ENCODE data around the gene PDE6H.

The PDE6H gene

DNA sequence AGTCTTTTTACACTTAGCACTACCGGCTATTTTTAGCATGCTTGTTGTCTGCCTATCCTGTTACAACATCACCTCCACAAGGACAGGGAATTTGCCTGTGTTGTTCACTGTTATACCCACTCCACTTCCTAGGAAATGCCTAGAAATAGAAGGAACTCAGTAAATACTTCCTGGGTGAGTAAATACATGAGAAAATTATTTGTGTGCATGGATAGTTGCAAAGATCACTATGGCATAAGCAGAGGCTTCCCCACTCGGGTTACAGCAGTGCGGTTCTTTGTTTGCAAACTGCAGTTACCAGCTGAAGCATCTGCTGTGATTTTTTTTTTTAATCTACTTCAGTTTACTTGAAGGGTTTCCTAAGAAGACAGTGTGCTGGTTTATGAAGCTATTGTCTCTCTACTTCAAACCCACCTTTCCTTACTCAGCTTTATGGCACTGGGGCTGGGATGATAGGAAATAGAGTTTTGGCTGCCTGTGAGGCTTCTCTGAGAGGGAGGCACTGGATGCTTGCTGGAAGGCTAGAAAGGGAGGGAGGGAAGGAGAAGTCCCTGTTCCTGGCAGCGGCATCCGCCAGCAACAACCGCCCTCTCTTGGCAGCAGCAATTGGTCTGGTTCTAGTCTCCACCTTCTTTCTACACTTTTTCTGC is 29.0 kb downstream of the PDE6H start:
- DNase-seq (ENCODE audit: low read depth), result peak; percentile 20

DNA sequence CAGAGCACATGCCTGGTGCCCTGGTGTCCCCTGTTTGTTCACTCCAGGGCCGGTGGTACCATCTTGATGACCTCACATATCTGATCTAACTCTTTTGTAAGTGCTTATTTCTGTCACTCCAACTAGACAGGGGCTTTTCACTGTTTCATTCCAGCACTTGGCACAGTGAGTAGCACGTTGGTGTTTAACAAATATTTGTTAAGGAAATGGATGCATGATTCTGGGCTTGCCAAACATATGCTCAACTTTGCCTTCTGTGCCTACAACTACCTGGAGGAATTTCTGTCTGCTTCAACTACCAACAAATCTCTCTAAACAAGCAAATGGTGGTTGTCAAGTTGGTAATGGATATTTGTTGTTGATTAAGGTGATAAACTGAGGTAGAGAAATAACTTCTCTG is 31.6 kb downstream of the PDE6H start:
- no peak for DNase-seq (ENCODE audit: low read depth)

DNA sequence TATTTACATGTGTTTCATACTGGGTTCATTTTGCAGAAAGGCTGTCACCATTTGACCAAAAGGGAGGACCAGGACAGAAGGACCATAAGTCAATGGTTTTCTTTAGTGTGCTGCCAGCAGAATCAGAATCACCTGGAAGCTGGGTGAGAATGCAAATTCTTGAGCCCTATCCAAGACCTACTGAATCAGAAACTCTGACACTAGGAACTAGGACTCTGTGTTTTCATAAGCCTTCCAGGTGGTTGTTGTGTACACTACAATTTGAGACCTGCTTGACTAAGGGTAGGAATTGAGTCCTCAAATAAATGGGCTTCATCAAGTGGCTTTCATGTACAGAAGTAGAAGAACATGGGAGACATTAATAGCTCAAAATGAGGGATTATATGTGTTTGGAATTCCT is 32.2 kb downstream of the PDE6H start:
- DNase-seq (ENCODE audit: low read depth), result no peak

DNA sequence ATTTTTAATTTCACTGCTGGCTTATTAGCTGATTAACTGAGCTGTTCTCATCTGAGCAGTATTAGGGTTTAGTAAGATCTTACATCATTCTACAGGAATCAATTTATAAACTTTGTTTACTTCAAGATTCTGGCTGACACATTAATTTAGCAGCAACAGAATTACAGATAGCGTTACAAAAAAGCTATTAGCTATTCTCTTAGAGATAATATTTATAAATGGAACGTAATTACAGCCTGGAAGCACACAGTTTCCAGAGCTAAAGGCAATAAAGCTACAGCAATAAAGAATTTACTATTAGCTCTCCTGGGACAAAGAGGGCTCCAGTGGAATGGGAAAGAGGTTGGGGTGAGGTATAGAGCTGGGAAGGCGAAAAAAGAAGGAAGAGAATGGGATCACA is 34.7 kb downstream of the PDE6H start:
- DNase-seq (ENCODE audit: low read depth), result no peak

DNA sequence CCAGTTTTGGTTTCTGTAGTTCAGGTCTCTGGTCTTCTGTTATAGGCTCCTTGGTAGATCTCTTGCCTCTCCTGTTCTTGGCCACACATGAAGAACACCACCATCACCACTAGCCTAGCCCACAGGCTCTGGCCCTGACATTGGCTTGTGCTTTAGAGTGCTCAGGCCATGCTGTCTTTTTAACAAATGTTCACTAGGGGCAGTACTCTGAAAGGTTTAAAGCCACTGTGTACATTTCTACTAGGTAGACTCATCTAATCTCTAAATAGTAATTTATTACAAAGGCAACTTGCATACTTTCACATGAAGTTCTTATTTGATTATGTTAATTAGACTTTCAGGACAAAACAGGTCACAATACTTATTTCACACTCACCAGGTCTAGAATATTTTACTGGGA is 38.3 kb downstream of the PDE6H start:
- no peak for DNase-seq (ENCODE audit: low read depth)

DNA sequence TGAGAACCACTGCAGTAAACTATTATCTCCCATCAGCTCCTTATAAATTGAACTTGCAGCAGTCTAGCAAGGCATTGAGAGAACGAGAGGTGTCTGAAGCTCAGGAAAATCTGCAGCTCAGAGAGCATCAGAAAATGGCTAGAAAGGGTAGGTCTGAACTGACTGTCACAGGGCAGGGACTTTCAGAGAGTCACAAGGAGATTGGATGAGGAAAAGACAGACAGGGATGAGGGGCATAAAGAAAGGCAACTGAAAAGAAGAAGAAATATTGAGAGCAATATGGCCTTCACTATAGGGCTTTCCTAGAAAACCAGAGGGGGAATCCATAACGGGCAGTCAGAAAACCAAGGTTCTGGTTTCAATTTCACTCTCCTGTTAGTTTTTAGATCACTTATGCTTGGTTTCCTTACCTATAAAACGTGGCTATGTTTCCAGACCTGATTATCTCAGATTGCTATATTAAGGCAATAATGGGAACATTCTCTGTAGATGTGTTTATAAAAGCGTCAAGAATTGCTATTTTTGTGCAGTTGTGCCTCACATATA is 40.9 kb downstream of the PDE6H start:
- no peak for DNase-seq (ENCODE audit: low read depth)

DNA sequence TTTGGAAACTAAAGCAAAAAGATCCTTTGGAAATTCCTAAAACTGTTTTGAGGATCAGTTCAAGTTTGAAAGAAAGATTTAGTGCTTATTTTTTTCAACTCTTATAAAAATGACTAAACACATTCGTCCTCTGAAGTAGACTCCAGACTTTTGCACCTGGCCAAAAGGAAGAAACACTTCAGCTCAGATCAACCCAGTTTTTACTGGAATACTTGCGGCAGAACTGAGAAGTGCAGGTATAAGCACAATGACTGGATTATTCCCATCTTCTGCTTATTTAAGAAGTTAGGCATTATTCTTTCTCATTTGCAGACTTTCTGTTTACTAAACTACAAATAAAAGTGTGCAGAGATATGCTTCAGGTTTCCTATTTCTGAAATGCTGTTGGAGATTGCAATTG is 41.9 kb downstream of the PDE6H start:
- no peak for DNase-seq (ENCODE audit: low read depth)

DNA sequence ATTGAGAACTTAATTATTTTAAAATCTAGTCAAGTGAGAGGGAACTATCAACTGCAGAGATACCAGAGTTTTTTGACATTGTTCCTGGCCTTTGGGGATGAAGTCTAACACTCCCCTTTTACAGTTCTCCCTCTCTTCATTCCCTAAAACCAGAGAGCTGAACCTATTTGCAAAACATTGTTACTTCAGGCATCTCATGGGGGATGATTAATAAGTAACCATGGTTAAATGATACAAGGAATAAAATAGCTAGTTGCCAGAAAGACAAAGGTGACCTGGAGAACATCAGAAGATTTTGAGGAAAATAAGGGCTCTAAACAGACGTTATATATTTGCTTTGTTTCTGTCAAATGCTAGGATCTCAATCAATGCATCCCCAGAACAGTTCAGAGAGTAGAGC is 42.3 kb downstream of the PDE6H start:
- DNase-seq (ENCODE audit: low read depth), result no peak

DNA sequence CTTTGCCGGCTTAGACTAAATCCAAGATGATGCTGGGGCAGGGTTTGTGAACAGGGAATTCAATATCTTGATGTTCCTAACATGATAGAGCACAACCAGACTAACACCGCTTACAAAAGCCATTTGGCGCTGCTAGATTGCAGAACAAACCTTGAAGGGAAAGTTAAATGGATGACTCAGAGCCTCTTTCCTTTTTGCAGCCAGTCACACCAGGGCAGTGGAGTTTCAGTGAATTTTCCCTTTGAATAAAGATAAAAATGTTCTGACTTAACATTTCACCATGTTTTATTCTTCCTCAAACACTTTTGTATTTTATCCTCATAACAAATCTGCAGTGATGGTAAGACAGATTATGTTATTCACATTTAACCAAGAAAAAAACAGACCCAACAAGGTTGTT is 47.3 kb downstream of the PDE6H start:
- DNase-seq (ENCODE audit: low read depth), result no peak
